GM23338 (cell line): ENCODE results near the gene HOXD4.

Experiments
- CREB1 ChIP-seq: fragments of 250-450 bp; sonication (Bioruptor Pico); IDR thresholded peaks from 2 replicates; pipeline ENCODE4 v1.5.0; 2020; ENCODE audit warnings: low read depth, mild to moderate bottlenecking, moderate library complexity
- EZH2 ChIP-seq: fragments of 200-600 bp; sonication (generic); IDR thresholded peaks from one replicate; pipeline ENCODE4 v1.8.0; 2017; ENCODE audit warnings: antibody characterized with exemption, mild to moderate bottlenecking, low read depth; ENCODE audit not compliant: unreplicated experiment
- EZH2phosphoT487 ChIP-seq: fragments of 200-600 bp; sonication (generic); IDR thresholded peaks from one replicate; pipeline ENCODE4 v1.8.1; 2018; ENCODE audit warnings: antibody characterized with exemption; ENCODE audit not compliant: unreplicated experiment
- JUNB ChIP-seq: IDR thresholded peaks from one replicate; pipeline ENCODE4 v1.6.1; 2016; ENCODE audit warnings: antibody characterized with exemption; ENCODE audit not compliant: unreplicated experiment
- NANOG ChIP-seq: IDR thresholded peaks from 2 replicates; pipeline ENCODE4 v1.6.1; 2016; ENCODE audit warnings: antibody characterized with exemption, borderline replicate concordance
- POLR2AphosphoS5 ChIP-seq: IDR thresholded peaks from 2 replicates; pipeline ENCODE4 v1.6.1; 2016; ENCODE audit warnings: antibody characterized with exemption, low read depth
- STAT1 ChIP-seq: IDR thresholded peaks from one replicate; pipeline ENCODE4 v1.6.1; 2016; ENCODE audit warnings: antibody characterized with exemption; ENCODE audit not compliant: unreplicated experiment
- ZNF114 ChIP-seq: fragments of 250-450 bp; sonication (Bioruptor Pico); IDR thresholded peaks from 2 replicates; pipeline ENCODE4 v1.5.0; 2020; ENCODE audit warnings: mild to moderate bottlenecking, moderate library complexity
- TF ChIP-seq, protein P1 (sequence below): IDR thresholded peaks from one replicate; pipeline ENCODE4 v1.6.1; 2018; ENCODE audit warnings: antibody characterized with exemption; ENCODE audit not compliant: unreplicated experiment
- TF ChIP-seq, protein P2 (sequence below), 2 experiments: fragments of 200-600 bp in 1 of 2; sonication (generic) in 1 of 2; conservative IDR thresholded peaks; 2 replicates each; pipeline versions ENCODE4 v1.5.1 to v1.6.1; 2016 to 2017; ENCODE audit warnings: antibody characterized with exemption in 2 of 2, low read depth in 2 of 2, mild to moderate bottlenecking in 2 of 2, moderate library complexity in 1 of 2
- TF ChIP-seq, protein P3 (sequence below): IDR thresholded peaks from 2 replicates; pipeline ENCODE4 v1.6.1; 2016; ENCODE audit warnings: antibody characterized with exemption
- TF ChIP-seq, protein P4 (sequence below): fragments of 250-450 bp; sonication (Bioruptor Pico); IDR thresholded peaks from 2 replicates; pipeline ENCODE4 v1.5.0; 2020; ENCODE audit warnings: mild to moderate bottlenecking, moderate library complexity

DNA sequence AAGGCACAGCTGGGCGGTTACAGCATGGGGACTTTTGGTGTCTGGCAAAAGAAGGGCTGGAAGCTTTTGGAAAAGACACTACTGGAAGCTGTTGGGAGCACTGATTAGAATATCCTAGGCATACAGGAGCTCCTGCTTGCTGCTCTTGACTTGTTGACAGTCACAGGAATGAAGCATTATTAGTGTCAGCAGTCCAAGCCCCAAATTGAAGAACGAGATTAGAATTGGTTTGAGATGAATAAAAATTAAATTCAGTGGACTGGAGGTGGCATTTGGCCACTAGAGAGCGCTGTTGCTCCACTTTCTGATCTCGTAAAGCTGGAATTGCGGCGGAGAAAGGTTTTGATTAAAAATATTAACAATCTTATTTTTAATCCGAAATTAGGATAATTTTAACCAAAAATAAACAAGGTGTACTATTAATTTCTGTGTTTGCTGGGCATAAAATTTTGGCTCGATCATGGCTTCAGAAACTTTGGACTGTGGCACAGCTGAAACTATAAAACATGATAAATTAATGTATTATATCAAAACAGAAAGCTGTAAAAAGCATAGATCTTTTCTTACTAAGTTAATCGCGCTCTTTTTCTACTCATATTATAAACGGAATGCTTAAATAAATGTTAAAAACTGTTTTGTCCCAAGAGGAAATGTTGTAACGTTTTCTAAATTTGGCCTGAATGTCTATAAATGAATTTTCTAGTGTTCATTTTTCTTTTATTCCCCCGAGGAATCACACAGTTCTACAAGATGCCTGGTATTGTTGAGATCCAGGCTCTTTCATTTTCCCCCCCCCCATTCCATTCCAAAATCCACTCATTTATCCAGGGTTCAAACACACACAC, 24.2 kb upstream of the HOXD4 start:
- TF ChIP-seq, protein P1, sequence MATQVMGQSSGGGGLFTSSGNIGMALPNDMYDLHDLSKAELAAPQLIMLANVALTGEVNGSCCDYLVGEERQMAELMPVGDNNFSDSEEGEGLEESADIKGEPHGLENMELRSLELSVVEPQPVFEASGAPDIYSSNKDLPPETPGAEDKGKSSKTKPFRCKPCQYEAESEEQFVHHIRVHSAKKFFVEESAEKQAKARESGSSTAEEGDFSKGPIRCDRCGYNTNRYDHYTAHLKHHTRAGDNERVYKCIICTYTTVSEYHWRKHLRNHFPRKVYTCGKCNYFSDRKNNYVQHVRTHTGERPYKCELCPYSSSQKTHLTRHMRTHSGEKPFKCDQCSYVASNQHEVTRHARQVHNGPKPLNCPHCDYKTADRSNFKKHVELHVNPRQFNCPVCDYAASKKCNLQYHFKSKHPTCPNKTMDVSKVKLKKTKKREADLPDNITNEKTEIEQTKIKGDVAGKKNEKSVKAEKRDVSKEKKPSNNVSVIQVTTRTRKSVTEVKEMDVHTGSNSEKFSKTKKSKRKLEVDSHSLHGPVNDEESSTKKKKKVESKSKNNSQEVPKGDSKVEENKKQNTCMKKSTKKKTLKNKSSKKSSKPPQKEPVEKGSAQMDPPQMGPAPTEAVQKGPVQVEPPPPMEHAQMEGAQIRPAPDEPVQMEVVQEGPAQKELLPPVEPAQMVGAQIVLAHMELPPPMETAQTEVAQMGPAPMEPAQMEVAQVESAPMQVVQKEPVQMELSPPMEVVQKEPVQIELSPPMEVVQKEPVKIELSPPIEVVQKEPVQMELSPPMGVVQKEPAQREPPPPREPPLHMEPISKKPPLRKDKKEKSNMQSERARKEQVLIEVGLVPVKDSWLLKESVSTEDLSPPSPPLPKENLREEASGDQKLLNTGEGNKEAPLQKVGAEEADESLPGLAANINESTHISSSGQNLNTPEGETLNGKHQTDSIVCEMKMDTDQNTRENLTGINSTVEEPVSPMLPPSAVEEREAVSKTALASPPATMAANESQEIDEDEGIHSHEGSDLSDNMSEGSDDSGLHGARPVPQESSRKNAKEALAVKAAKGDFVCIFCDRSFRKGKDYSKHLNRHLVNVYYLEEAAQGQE = no peak
- TF ChIP-seq, protein P2, sequence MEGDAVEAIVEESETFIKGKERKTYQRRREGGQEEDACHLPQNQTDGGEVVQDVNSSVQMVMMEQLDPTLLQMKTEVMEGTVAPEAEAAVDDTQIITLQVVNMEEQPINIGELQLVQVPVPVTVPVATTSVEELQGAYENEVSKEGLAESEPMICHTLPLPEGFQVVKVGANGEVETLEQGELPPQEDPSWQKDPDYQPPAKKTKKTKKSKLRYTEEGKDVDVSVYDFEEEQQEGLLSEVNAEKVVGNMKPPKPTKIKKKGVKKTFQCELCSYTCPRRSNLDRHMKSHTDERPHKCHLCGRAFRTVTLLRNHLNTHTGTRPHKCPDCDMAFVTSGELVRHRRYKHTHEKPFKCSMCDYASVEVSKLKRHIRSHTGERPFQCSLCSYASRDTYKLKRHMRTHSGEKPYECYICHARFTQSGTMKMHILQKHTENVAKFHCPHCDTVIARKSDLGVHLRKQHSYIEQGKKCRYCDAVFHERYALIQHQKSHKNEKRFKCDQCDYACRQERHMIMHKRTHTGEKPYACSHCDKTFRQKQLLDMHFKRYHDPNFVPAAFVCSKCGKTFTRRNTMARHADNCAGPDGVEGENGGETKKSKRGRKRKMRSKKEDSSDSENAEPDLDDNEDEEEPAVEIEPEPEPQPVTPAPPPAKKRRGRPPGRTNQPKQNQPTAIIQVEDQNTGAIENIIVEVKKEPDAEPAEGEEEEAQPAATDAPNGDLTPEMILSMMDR (conservative IDR thresholded peaks at IDR 0.05; ENCODE audit: low read depth in 2 of 2) = peak; percentile 79 to 96
- TF ChIP-seq EZH2 = peak; percentile 45
- no peak for TF ChIP-seq CREB1 (CRISPR knock-in tag)
- no peak for TF ChIP-seq POLR2AphosphoS5
- peak; percentile 51 for TF ChIP-seq EZH2phosphoT487
- no peak for TF ChIP-seq NANOG
- no peak for TF ChIP-seq JUNB
- TF ChIP-seq, protein P3, sequence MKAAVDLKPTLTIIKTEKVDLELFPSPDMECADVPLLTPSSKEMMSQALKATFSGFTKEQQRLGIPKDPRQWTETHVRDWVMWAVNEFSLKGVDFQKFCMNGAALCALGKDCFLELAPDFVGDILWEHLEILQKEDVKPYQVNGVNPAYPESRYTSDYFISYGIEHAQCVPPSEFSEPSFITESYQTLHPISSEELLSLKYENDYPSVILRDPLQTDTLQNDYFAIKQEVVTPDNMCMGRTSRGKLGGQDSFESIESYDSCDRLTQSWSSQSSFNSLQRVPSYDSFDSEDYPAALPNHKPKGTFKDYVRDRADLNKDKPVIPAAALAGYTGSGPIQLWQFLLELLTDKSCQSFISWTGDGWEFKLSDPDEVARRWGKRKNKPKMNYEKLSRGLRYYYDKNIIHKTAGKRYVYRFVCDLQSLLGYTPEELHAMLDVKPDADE = no peak
- TF ChIP-seq ZNF114 = no peak
- TF ChIP-seq STAT1 = no peak
- TF ChIP-seq, protein P4, sequence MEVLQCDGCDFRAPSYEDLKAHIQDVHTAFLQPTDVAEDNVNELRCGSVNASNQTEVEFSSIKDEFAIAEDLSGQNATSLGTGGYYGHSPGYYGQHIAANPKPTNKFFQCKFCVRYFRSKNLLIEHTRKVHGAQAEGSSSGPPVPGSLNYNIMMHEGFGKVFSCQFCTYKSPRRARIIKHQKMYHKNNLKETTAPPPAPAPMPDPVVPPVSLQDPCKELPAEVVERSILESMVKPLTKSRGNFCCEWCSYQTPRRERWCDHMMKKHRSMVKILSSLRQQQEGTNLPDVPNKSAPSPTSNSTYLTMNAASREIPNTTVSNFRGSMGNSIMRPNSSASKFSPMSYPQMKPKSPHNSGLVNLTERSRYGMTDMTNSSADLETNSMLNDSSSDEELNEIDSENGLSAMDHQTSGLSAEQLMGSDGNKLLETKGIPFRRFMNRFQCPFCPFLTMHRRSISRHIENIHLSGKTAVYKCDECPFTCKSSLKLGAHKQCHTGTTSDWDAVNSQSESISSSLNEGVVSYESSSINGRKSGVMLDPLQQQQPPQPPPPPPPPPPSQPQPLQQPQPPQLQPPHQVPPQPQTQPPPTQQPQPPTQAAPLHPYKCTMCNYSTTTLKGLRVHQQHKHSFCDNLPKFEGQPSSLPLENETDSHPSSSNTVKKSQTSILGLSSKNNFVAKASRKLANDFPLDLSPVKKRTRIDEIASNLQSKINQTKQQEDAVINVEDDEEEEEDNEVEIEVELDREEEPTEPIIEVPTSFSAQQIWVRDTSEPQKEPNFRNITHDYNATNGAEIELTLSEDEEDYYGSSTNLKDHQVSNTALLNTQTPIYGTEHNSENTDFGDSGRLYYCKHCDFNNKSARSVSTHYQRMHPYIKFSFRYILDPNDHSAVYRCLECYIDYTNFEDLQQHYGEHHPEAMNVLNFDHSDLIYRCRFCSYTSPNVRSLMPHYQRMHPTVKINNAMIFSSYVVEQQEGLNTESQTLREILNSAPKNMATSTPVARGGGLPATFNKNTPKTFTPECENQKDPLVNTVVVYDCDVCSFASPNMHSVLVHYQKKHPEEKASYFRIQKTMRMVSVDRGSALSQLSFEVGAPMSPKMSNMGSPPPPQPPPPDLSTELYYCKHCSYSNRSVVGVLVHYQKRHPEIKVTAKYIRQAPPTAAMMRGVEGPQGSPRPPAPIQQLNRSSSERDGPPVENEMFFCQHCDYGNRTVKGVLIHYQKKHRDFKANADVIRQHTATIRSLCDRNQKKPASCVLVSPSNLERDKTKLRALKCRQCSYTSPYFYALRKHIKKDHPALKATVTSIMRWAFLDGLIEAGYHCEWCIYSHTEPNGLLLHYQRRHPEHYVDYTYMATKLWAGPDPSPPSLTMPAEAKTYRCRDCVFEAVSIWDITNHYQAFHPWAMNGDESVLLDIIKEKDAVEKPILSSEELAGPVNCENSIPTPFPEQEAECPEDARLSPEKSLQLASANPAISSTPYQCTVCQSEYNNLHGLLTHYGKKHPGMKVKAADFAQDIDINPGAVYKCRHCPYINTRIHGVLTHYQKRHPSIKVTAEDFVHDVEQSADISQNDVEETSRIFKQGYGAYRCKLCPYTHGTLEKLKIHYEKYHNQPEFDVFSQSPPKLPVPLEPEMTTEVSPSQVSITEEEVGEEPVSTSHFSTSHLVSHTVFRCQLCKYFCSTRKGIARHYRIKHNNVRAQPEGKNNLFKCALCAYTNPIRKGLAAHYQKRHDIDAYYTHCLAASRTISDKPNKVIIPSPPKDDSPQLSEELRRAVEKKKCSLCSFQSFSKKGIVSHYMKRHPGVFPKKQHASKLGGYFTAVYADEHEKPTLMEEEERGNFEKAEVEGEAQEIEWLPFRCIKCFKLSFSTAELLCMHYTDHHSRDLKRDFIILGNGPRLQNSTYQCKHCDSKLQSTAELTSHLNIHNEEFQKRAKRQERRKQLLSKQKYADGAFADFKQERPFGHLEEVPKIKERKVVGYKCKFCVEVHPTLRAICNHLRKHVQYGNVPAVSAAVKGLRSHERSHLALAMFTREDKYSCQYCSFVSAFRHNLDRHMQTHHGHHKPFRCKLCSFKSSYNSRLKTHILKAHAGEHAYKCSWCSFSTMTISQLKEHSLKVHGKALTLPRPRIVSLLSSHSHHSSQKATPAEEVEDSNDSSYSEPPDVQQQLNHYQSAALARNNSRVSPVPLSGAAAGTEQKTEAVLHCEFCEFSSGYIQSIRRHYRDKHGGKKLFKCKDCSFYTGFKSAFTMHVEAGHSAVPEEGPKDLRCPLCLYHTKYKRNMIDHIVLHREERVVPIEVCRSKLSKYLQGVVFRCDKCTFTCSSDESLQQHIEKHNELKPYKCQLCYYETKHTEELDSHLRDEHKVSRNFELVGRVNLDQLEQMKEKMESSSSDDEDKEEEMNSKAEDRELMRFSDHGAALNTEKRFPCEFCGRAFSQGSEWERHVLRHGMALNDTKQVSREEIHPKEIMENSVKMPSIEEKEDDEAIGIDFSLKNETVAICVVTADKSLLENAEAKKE = no peak
